K562 (cell line): ENCODE results near the gene TRIO. TPM values are rescaled to one million over a fixed set of nuclear protein-coding genes. Genes with fewer than 3 reads are reported as not detected.

Source experiments
- ATAC-seq: fragments of 200-7000 bp; cut with Tn5 transposase; 3 replicates; pipeline ENCODE4 v1.9.1; 2020; ENCODE audit warnings: moderate library complexity
- BruUV-seq: library from RNA; stranded (reverse); fragments of 400-500 nt; replicated peaks from 2 replicates; lab custom pipeline; 2021; lab: Mats Ljungman, UMichigan
- CTCF ChIA-PET: fragments of 300-600 bp; formaldehyde crosslinking; extraction: SDS; loops from one replicate; lab custom pipeline; 2021; ENCODE audit warnings: low intra/inter-chr PET ratio; lab: Yijun Ruan, JAX
- POLR2A ChIA-PET: fragments of 300-600, 350-650 bp; sonication (Branson Sonifier 250); formaldehyde crosslinking; extraction: SDS; loops from one replicate; lab custom pipeline; 2021; ENCODE audit warnings: antibody characterized with exemption, inconsistent platforms; lab: Yijun Ruan, JAX
- DNase-seq, 4 experiments: peaks; one replicate each; pipeline versions ENCODE4 v3.0.0 to v3.0.0-alpha.2; 2011 to 2018; ENCODE audit warnings: low spot score in 3 of 4, mixed read lengths in 3 of 4; ENCODE audit errors: extremely low read depth in 1 of 4
- FAIRE-seq: peaks from 2 replicates; lab custom pipeline; 2011; peaks lifted over from hg19 to GRCh38; lab: Jason Lieb, UNC
- H2AFZ ChIP-seq: 2 replicates; pipeline ENCODE4 v1.6.0; 2011; ENCODE audit warnings: low read depth, low read length, control low read depth, inconsistent platforms
- H3K27ac ChIP-seq: fragments of 200-600 bp; 3 replicates; pipeline ENCODE4 v1.8.0; 2011; ENCODE audit warnings: low read depth, mild to moderate bottlenecking, control low read depth, inconsistent platforms, low read length, moderate library complexity, mixed read lengths; ENCODE audit errors: extremely low read depth
- H3K27me3 ChIP-seq, 2 experiments: fragments of 300-600 bp in 1 of 2; 2 replicates in 1 of 2; 3 replicates in 1 of 2; pipeline versions ENCODE4 v1.6.0 to v1.8.0; 2011; ENCODE audit warnings: inconsistent platforms in 2 of 2, low read length in 2 of 2, mild to moderate bottlenecking in 1 of 2, mixed read lengths in 1 of 2, moderate library complexity in 1 of 2; ENCODE audit not compliant: control insufficient read depth in 2 of 2, insufficient read depth in 2 of 2
- H3K36me3 ChIP-seq: fragments of 300-600 bp; 3 replicates; pipeline ENCODE4 v1.8.0; 2011; ENCODE audit warnings: mild to moderate bottlenecking, low read length, inconsistent platforms; ENCODE audit not compliant: control insufficient read depth, insufficient read depth
- H3K4me1 ChIP-seq, 2 experiments: fragments of 200-600 bp in 1 of 2; replicated peaks in 1 of 2; 2 replicates in 1 of 2; 3 replicates in 1 of 2; pipeline versions ENCODE4 v1.5.1 to v1.8.0; 2011; ENCODE audit warnings: inconsistent platforms in 2 of 2, low read length in 2 of 2, mild to moderate bottlenecking in 1 of 2, mixed read lengths in 1 of 2, moderate library complexity in 1 of 2; ENCODE audit not compliant: control insufficient read depth in 2 of 2, insufficient read depth in 2 of 2
- H3K4me2 ChIP-seq: 2 replicates; pipeline ENCODE4 v1.6.1; 2011; ENCODE audit warnings: low read length, control low read depth, inconsistent platforms, mixed read lengths; ENCODE audit not compliant: insufficient read depth
- H3K4me3 ChIP-seq: fragments of 200-600 bp; sonication (generic), shearing (Covaris generic); 2 replicates; pipeline ENCODE4 v1.5.1; 2016; ENCODE audit warnings: control low read depth, inconsistent platforms
- H3K79me2 ChIP-seq: fragments of 200-600 bp; 3 replicates; pipeline ENCODE4 v1.8.0; 2011; ENCODE audit warnings: low read length, inconsistent platforms; ENCODE audit not compliant: control insufficient read depth, insufficient read depth
- H3K9ac ChIP-seq, 2 experiments: 2 replicates each; pipeline versions ENCODE4 v1.6.0 to v1.6.1; 2011; ENCODE audit warnings: low read depth in 2 of 2, low read length in 2 of 2, control low read depth in 1 of 2, inconsistent platforms in 1 of 2, mild to moderate bottlenecking in 1 of 2, mixed read lengths in 1 of 2; ENCODE audit not compliant: insufficient read depth in 1 of 2
- H3K9me1 ChIP-seq: one replicate; pipeline ENCODE4 v1.6.0; 2011; ENCODE audit warnings: inconsistent platforms, mild to moderate bottlenecking, low read length, moderate library complexity; ENCODE audit not compliant: control insufficient read depth, insufficient read depth
- H3K9me3 ChIP-seq: replicated peaks from 2 replicates; pipeline ENCODE4 v1.5.1; 2011; ENCODE audit warnings: low read depth, low read length, inconsistent platforms; ENCODE audit not compliant: control insufficient read depth, insufficient read depth
- H4K20me1 ChIP-seq: replicated peaks from 2 replicates; pipeline ENCODE4 v1.6.1; 2011; ENCODE audit warnings: low read length, inconsistent platforms, mixed read lengths; ENCODE audit not compliant: control insufficient read depth, insufficient read depth
- E2F4 ChIP-seq: sonication (generic); formaldehyde crosslinking; IDR thresholded peaks from 2 replicates; pipeline ENCODE4 v1.8.0; 2022; ENCODE audit warnings: mild to moderate bottlenecking, low read depth, missing genetic modification reagents
- HMGXB4 ChIP-seq: sonication (generic); formaldehyde crosslinking; IDR thresholded peaks from 2 replicates; pipeline ENCODE4 v1.8.1; 2023; ENCODE audit warnings: mild to moderate bottlenecking, missing genetic modification reagents
- MCM2 ChIP-seq: fragments of 450-650 bp; IDR thresholded peaks from 2 replicates; pipeline ENCODE4 v1.6.1; 2017; ENCODE audit warnings: low read depth, mild to moderate bottlenecking
- MTF1 ChIP-seq: fragments of 250-450 bp; sonication (Bioruptor Pico); IDR thresholded peaks from 2 replicates; pipeline ENCODE4 v1.9.0; 2021; ENCODE audit warnings: moderate library complexity, mild to moderate bottlenecking, inconsistent platforms, borderline replicate concordance
- PCBP1 ChIP-seq: fragments of 200-400 bp; formaldehyde crosslinking; IDR thresholded peaks from 2 replicates; pipeline ENCODE4 v1.6.1; 2018; ENCODE audit warnings: mild to moderate bottlenecking, low read depth, low read length; ENCODE audit not compliant: poor library complexity, severe bottlenecking
- PRMT5 ChIP-seq: sonication (generic); formaldehyde crosslinking; IDR thresholded peaks from 2 replicates; pipeline ENCODE4 v1.5.0; 2020; ENCODE audit warnings: missing genetic modification reagents
- PTTG1 ChIP-seq: fragments of 450-650 bp; IDR thresholded peaks from 2 replicates; pipeline ENCODE4 v1.6.1; 2016; ENCODE audit warnings: low read depth, mild to moderate bottlenecking, missing genetic modification characterization, missing compliant biosample characterization
- SPI1 ChIP-seq: IDR thresholded peaks from 2 replicates; pipeline ENCODE4 v1.6.1; 2011; ENCODE audit warnings: low read depth, low read length, control low read depth, borderline replicate concordance
- SRSF1 ChIP-seq: fragments of 200-400 bp; formaldehyde crosslinking; IDR thresholded peaks from 2 replicates; pipeline ENCODE4 v1.6.1; 2017; ENCODE audit warnings: mild to moderate bottlenecking, low read depth, low read length, moderate library complexity
- ZKSCAN1 ChIP-seq: fragments of 150-350 bp; IDR thresholded peaks from 2 replicates; pipeline ENCODE4 v1.6.1; 2016; ENCODE audit warnings: low read depth, low read length
- WGBS: fragments of 100-300 bp; shearing (Covaris generic); methylation state at CpG from one replicate; pipeline ENCODE4 v1.1.6; 2016; ENCODE audit warnings: low coverage, mixed read lengths; ENCODE audit not compliant: insufficient coverage; ENCODE audit errors: missing lambda C conversion rate; 5-methylcytosine and 5-hydroxymethylcytosine counted together
- in situ Hi-C: fragments of 300-500 bp; cut with MboI; formaldehyde crosslinking; loops from 4 replicates; pipeline ENCODE4 v1.15.0; 2018; ENCODE audit warnings: inconsistent platforms, mixed read lengths
- intact Hi-C: fragments of 100-400 bp; cut with micrococcal nuclease; formaldehyde crosslinking; loops from 2 replicates; pipeline ENCODE4 v1.14.2; 2022
- polyA plus RNA-seq, 8 experiments: library from polyadenylated mRNA; depleted of rRNA in 4 of 8; stranded (reverse) in 5 of 8; unstranded in 3 of 8; fragments of >200 nt; fragmentation: Nextera tagmentation in 2 of 8; fragmentation: Illumina TruSeq in 1 of 8; extraction: Ambion mirVana in 2 of 8; extraction: Trizol in 1 of 8; gene quantifications; 2 replicates each; pipeline versions ENCODE4 v1.2.1 to v1.2.3, GENCODE V29; 2011 to 2014; ENCODE audit warnings: inconsistent platforms in 1 of 8, missing spikeins in 1 of 8
- total RNA-seq, 7 experiments: library from RNA; depleted of rRNA in 6 of 7; stranded (reverse); fragments of >200 nt in 6 of 7; fragmentation: Illumina TruSeq in 2 of 7; extraction: Trizol in 2 of 7; gene quantifications; 2 replicates each; pipeline versions ENCODE4 v1.2.1 to v1.2.3, GENCODE V29; 2011 to 2021; ENCODE audit warnings: low replicate concordance in 1 of 7
- TF ChIP-seq, protein P1 (sequence below): sonication (generic); formaldehyde crosslinking; IDR thresholded peaks from 2 replicates; pipeline ENCODE4 v1.9.0; 2022; ENCODE audit warnings: mild to moderate bottlenecking, missing genetic modification reagents
- TF ChIP-seq, protein P2 (sequence below): sonication (generic); formaldehyde crosslinking; IDR thresholded peaks from 2 replicates; pipeline ENCODE4 v1.8.1; 2023; ENCODE audit warnings: mild to moderate bottlenecking, missing genetic modification reagents

Gene TRIO
- total and polyA plus RNA-seq, 9 of the 15 experiments (the other 6 are each of a cell fraction or from before 2014, with no cell fraction given) = 0.24 to 5.0 (median 1.1) TPM

DNA sequence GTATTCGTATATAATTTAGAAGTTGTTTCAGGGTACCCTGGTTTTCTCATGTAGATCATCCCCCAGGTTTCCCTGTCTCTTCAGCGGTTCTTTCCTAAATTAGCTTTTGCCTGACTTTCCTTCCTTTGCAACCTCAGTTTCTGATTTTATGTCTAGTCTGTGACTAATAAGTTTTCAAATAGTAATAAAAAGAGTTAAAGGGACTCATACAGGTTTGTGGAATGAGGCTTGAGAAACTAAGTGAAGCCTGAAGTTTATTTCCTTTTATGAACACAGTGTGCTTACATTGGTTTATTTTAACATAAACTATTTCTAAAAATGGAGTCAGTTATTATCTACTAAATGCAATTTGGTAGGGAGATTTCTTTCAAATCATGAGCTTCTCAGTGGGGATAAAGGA, 96.8 kb downstream of the TRIO start:
- FAIRE-seq (no peak), DNase-seq (no peak), ATAC-seq (no peak)
- POLR2A ChIA-PET = interaction anchor here (0.8 to 1.1 kb wide), 2 partner anchors 10 to 12 kb away, joined by 3 read pairs; no protein-coding TSS in a partner anchor
- no peaks in the 10 kb centered on the region for H4K20me1 ChIP-seq
- no peak overlapping the region for H3K4me2 ChIP-seq
- H3K9me3 ChIP-seq = no peaks in the 10 kb centered on the region
- in situ Hi-C loops = no loop called here
- no peak overlapping the region for H2AFZ ChIP-seq
- no peak overlapping the region for H3K27ac ChIP-seq
- BruUV-seq = no TSS peak
- CTCF ChIA-PET = no interaction called here
- H3K27me3 ChIP-seq = peaks cover 20 to 23% of the 10 kb centered on the region in 2 experiments
- H3K4me3 ChIP-seq = no peak overlapping the region
- H3K4me1 ChIP-seq = no peaks in the 10 kb centered on the region
- WGBS = 0% methylated on average over 2 of the region's 2 CpGs
- no peaks in the 10 kb centered on the region for H3K36me3 ChIP-seq
- no peaks in the 10 kb centered on the region for H3K79me2 ChIP-seq
- no peaks in the 10 kb centered on the region for H3K9me1 ChIP-seq
- H3K9ac ChIP-seq = no peak overlapping the region
- intact Hi-C loops = no loop called here
- no peak for TF ChIP-seq PTTG1
- TF ChIP-seq MTF1 (CRISPR knock-in tag) = no peak
- no peak for TF ChIP-seq E2F4 (CRISPR knock-in tag)
- TF ChIP-seq MCM2 = no peak
- no peak for TF ChIP-seq SRSF1
- TF ChIP-seq ZKSCAN1 = no peak
- TF ChIP-seq, protein P1, sequence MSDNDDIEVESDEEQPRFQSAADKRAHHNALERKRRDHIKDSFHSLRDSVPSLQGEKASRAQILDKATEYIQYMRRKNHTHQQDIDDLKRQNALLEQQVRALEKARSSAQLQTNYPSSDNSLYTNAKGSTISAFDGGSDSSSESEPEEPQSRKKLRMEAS = no peak
- no peak for TF ChIP-seq SPI1
- no peak for TF ChIP-seq PCBP1
- no peak for TF ChIP-seq PRMT5 (CRISPR knock-in tag)
- no peak for TF ChIP-seq HMGXB4 (CRISPR knock-in tag)
- TF ChIP-seq, protein P2, sequence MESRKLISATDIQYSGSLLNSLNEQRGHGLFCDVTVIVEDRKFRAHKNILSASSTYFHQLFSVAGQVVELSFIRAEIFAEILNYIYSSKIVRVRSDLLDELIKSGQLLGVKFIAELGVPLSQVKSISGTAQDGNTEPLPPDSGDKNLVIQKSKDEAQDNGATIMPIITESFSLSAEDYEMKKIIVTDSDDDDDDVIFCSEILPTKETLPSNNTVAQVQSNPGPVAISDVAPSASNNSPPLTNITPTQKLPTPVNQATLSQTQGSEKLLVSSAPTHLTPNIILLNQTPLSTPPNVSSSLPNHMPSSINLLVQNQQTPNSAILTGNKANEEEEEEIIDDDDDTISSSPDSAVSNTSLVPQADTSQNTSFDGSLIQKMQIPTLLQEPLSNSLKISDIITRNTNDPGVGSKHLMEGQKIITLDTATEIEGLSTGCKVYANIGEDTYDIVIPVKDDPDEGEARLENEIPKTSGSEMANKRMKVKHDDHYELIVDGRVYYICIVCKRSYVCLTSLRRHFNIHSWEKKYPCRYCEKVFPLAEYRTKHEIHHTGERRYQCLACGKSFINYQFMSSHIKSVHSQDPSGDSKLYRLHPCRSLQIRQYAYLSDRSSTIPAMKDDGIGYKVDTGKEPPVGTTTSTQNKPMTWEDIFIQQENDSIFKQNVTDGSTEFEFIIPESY (CRISPR knock-in tag) = no peak
